ENCODE results near the gene RNF26. TPM values are rescaled to one million over a fixed set of nuclear protein-coding genes. Genes with fewer than 3 reads are reported as not detected.

RNF26 gene
- total RNA-seq, 2 experiments from 2014 or later: 38.3 to 38.8 TPM

DNA sequence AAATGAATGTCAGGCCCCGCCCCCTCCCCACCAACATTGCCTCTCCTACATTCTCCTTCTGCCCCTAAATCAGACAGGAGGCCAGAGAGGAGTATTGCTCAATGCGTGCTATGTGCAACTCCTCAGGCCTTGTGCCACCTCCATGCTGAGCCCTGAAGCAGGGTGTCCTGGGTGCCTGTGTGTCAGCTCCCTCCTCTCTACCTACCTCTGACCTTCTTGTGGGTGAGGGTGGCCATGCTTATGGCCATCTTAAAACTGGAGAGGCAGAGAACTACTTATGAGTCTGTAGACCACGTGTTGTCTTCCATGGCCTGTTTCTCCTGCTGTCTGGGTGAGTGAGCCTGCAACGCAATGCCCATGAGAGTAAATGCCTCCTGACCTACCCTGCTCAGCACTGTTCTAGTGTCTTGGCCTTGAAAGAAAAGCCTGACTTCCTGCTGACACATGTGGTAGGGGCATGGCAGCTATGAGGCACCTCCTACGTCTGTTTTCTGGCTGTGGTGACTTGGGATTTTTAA lies 27.9 kb upstream of the RNF26 start:
- peak overlapping the region; percentile 87 for H3K27ac Mint-ChIP-seq
- POLR2A ChIA-PET: no interaction called here
- H3K4me3 Mint-ChIP-seq: no peak overlapping the region
- peak; percentile 40 for DNase-seq
- no peaks in the 10 kb centered on the region for H3K27me3 Mint-ChIP-seq
- peaks cover 31% of the 10 kb centered on the region for H3K4me1 Mint-ChIP-seq
- CTCF ChIA-PET: interaction anchor here (1.9 to 8.9 kb wide), 2 partner anchors 9 to 15 kb away, joined by 5 to 80 read pairs; no protein-coding TSS in a partner anchor
- no peaks in the 10 kb centered on the region for H3K9me3 Mint-ChIP-seq
- peaks cover 28% of the 10 kb centered on the region for H3K36me3 Mint-ChIP-seq (ENCODE audit: low read depth)

DNA sequence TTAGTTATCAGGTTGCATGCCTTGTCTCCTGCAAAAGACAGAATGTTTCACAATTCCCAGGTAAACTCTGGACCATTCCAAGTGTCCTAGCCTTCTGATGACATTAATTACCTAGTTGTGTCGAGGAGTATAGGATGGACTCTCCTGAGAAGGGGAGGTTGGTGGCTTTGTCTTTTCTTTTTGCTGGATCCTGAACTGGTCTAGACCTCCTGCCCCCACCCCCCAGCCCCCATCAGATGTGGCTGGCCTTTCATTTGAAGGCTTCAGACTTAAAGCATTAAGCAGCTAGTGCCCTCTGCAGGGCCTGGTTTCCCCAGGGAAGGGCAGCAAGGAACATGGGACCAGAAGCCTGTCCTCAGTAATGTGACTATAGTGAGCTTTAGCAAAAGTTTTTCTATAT lies 27.1 kb upstream of the RNF26 start:
- Mint-ChIP-seq H3K27ac (peak overlapping the region; percentile 11), H3K36me3 (ENCODE audit: low read depth) (peaks cover 25% of the 10 kb centered on the region), H3K4me1 (peaks cover 31% of the 10 kb centered on the region), H3K4me3 (no peak overlapping the region), H3K9me3 (no peaks in the 10 kb centered on the region), H3K27me3 (no peaks in the 10 kb centered on the region)
- DNase-seq: no peak
- POLR2A ChIA-PET: no interaction called here
- CTCF ChIA-PET: interaction anchor here (0.6 to 8.9 kb wide), 2 partner anchors 8 to 14 kb away, joined by 3 to 80 read pairs; no protein-coding TSS in a partner anchor

- ChIA-PET CTCF (interaction anchor here (0.5 to 8.9 kb wide), 6 partner anchors 7 to 1344 kb away, joined by 3 to 80 read pairs (median 4); no protein-coding TSS in a partner anchor), POLR2A (no interaction called here)
- Mint-ChIP-seq H3K4me1 (peaks cover 31% of the 10 kb centered on the region), H3K4me3 (no peak overlapping the region), H3K9me3 (no peaks in the 10 kb centered on the region), H3K27ac (no peak overlapping the region), H3K27me3 (no peaks in the 10 kb centered on the region), H3K36me3 (ENCODE audit: low read depth) (peaks cover 21% of the 10 kb centered on the region)
- DNase-seq: no peak
Observed at GRCh38 chr11:119307974-119308373, 26.4 kb upstream of the RNF26 start.

DNA sequence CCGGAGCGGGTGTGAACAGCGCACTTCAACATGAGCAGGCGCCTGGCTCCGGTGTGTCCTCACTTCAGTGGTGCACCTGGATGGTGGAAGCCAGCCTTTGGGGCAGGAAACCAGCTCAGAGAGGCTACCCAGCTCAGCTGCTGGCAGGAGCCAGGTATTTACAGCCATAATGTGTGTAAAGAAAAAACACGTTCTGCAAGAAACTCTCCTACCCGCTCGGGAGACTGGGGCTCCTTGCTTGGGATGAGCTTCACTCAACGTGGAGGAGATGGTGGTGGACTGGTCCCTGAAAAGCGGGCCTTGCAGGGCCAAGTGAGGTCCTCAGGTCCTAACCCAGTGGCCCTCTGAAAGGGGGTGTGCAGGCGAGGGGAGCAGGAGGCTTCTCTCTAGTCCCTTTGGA lies 24.9 kb upstream of the RNF26 start:
- H3K4me3 Mint-ChIP-seq: peak overlapping the region; percentile 15
- no peak overlapping the region for H3K27ac Mint-ChIP-seq
- peaks cover 4% of the 10 kb centered on the region for H3K27me3 Mint-ChIP-seq
- no peak for DNase-seq
- ChIA-PET CTCF (interaction anchor here (1.0 to 8.9 kb wide), 3 partner anchors 12 to 59 kb away, joined by 3 to 80 read pairs (median 6); no protein-coding TSS in a partner anchor), POLR2A (no interaction called here)
- peaks cover 30% of the 10 kb centered on the region for H3K4me1 Mint-ChIP-seq
- no peaks in the 10 kb centered on the region for H3K9me3 Mint-ChIP-seq
- H3K36me3 Mint-ChIP-seq (ENCODE audit: low read depth): peaks cover 10% of the 10 kb centered on the region

DNA sequence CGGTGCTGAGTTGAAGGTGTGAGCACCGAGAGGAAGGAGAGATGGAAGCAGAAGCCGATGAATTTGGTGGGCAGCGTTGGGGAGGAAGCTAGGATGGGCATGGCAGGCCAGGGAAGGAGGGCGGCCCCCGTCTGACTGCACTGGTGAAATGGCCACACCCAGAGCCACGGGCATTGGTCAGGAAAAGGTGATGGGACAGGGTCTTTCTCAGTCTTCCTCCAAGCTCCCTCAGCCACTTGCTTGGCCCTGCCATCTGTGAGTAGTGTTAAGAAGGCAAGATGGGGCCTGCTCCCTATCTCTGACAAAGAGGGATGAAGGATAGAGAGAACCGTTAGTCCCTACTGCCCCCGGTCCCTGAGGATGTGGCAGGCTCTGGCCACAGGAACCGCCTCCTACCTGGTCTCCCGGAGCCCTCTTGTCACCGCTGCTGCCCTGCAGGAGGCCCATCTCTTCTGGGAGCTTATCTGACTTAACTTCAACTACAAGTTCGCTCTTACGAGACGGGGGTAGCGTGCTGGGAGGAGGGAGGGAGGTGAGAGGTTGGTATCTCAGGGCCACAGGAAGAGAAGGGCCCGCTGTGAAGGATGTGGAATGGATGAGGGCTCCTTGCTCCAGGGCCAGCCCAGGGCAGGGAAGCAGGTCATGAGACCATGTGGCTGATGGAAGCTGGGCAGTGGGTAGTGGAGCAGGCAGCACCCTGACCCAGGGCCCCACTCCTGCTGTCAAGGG lies 24.2 kb upstream of the RNF26 start:
- Mint-ChIP-seq H3K9me3 (no peaks in the 10 kb centered on the region), H3K27ac (no peak overlapping the region), H3K4me3 (peak overlapping the region; percentile 15), H3K36me3 (ENCODE audit: low read depth) (peaks cover 7% of the 10 kb centered on the region), H3K27me3 (peaks cover 6% of the 10 kb centered on the region), H3K4me1 (peaks cover 29% of the 10 kb centered on the region)
- ChIA-PET POLR2A (no interaction called here), CTCF (interaction anchor here (8.9 kb wide), 1 partner anchor 11 kb away, joined by 80 read pairs; no protein-coding TSS in a partner anchor)
- DNase-seq: no peak

GRCh38 chr11:119310682-119311052 lies 23.7 kb upstream of the RNF26 start:
- peaks cover 29% of the 10 kb centered on the region for H3K4me1 Mint-ChIP-seq
- peaks cover 4% of the 10 kb centered on the region for H3K36me3 Mint-ChIP-seq (ENCODE audit: low read depth)
- POLR2A ChIA-PET: no interaction called here
- H3K4me3 Mint-ChIP-seq: no peak overlapping the region
- CTCF ChIA-PET: interaction anchor here (8.9 kb wide), 1 partner anchor 11 kb away, joined by 80 read pairs; no protein-coding TSS in a partner anchor
- peaks cover 11% of the 10 kb centered on the region for H3K27me3 Mint-ChIP-seq
- no peak overlapping the region for H3K27ac Mint-ChIP-seq
- DNase-seq: no peak
- no peaks in the 10 kb centered on the region for H3K9me3 Mint-ChIP-seq

- peaks cover 40% of the 10 kb centered on the region for H3K27me3 Mint-ChIP-seq
- H3K27ac Mint-ChIP-seq: no peak overlapping the region
- H3K4me3 Mint-ChIP-seq: no peak overlapping the region
- H3K4me1 Mint-ChIP-seq: peaks cover 28% of the 10 kb centered on the region
- H3K36me3 Mint-ChIP-seq (ENCODE audit: low read depth): no peaks in the 10 kb centered on the region
- CTCF ChIA-PET: interaction anchor here (1.1 to 3.2 kb wide), 5 partner anchors 9 to 62 kb away, joined by 3 to 15 read pairs (median 5); no protein-coding TSS in a partner anchor
- DNase-seq: no peak
- no peaks in the 10 kb centered on the region for H3K9me3 Mint-ChIP-seq
- POLR2A ChIA-PET: no interaction called here
Observed at GRCh38 chr11:119314726-119315125, 19.6 kb upstream of the RNF26 start.

- Mint-ChIP-seq H3K27ac (no peak overlapping the region), H3K4me1 (peaks cover 31% of the 10 kb centered on the region), H3K27me3 (peaks cover 43% of the 10 kb centered on the region), H3K36me3 (ENCODE audit: low read depth) (no peaks in the 10 kb centered on the region), H3K4me3 (peak overlapping the region; percentile 47), H3K9me3 (no peaks in the 10 kb centered on the region)
- ChIA-PET CTCF (interaction anchor here (0.5 to 3.2 kb wide), 6 partner anchors 8 to 61 kb away, joined by 3 to 15 read pairs (median 5); no protein-coding TSS in a partner anchor), POLR2A (no interaction called here)
- peak; percentile 51 for DNase-seq
Observed at GRCh38 chr11:119315131-119316015, 19.0 kb upstream of the RNF26 start.

- Mint-ChIP-seq H3K4me1 (peaks cover 31% of the 10 kb centered on the region), H3K9me3 (no peaks in the 10 kb centered on the region), H3K27ac (no peak overlapping the region), H3K36me3 (ENCODE audit: low read depth) (no peaks in the 10 kb centered on the region), H3K4me3 (peak overlapping the region; percentile 48), H3K27me3 (peaks cover 43% of the 10 kb centered on the region)
- POLR2A ChIA-PET: no interaction called here
- CTCF ChIA-PET: interaction anchor here (1.1 to 3.2 kb wide), 6 partner anchors 8 to 85 kb away, joined by 3 to 15 read pairs (median 5); no protein-coding TSS in a partner anchor
- DNase-seq: no peak
Observed at GRCh38 chr11:119316016-119316728, 18.2 kb upstream of the RNF26 start.

DNA sequence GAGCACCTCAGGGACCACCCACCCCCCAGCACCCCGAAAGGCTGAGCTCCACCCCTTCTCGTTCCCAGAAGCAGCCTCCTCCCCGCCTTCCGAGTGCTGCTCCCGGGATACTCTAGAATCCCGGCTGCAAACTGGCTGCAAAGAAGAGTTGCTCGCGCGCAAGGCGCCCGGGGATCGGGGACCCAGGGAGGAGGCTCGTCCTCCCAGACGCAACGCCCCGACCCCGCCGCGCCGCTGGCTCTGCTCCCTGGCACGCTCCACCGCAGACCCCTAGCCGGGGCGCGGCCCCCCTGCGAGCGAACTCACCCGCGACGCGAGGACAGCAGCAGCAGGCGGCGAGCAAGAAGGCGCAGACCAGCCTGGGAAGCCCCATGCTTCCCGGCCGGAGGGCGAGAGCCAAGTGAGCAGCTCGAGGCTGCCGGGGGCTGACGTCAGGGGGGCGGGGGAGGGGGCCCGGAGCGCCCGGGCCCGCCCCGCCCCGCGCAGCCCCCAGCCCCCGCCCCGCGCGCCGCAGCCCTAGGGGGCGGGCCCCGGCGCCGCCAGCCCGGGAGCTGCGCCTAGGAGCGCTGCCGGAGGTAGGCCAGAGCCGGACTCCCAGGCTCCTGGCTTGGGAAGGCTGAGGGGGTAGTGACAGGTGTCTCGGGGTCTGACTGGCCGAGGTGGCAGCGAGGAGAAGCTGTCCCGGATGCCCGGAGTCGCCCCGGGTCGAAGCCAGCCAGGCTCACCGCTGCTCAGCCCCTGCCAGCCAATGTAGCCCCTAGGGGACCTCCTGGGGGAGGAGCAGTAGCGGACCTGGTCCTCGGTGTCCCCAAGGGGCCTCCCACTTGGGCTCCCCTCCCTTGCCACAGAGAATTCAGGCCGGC lies 17.4 kb upstream of the RNF26 start, which contains the start of gene MCAM:
Gene MCAM, minus strand, starts transcription at position 402 of the 863 bp plus-strand sequence. Its CDS starts 29 bp downstream, at position 373.
- POLR2A ChIA-PET: no interaction called here
- Mint-ChIP-seq H3K4me3 (peak within 1 kb of the TSS; percentile 48), H3K4me1 (peaks cover 39% of the 10 kb centered on the region), H3K27ac (no peak within 1 kb of the TSS), H3K27me3 (peaks cover 43% of the 10 kb centered on the region), H3K9me3 (no peaks in the 10 kb centered on the region), H3K36me3 (ENCODE audit: low read depth) (no peaks in the 10 kb centered on the region)
- DNase-seq: no peak
- CTCF ChIA-PET: interaction anchor here (0.9 to 8.3 kb wide), 5 partner anchors 9 to 148 kb away, joined by 3 to 80 read pairs (median 5); partner anchors contain the start of gene CBL

DNA sequence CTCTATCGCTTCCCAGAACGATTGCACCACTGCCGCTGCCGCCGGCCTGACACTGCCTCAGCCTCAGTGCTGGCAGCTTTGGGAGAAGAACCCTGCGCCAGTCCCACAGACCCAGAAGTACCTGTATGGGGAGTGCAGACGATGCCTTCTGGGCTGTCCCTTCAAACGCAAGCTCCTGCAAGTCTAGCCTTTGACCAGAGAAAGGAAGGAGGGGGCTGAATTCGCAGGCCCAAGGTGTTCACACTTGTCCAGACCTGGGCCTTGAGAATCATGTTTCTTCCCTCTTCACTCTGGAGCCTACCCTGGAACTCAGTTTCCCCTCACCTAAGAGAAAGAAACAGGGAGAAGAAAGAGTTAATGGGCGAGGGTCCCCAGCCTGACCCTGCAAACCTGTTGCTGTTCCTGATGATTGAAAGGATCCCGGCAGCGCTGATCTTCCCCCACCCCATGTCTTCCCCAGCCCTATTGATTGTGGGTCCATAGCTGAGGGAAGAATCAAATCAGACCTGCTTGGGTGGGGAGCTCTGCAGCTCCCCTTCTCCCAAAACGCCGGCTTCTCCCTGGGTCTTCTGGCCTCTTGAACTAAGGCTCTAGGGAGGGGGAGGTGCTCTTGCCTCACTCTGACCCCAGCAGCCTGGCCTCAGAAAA lies 16.6 kb upstream of the RNF26 start:
- H3K4me1 Mint-ChIP-seq: peaks cover 45% of the 10 kb centered on the region
- no peaks in the 10 kb centered on the region for H3K9me3 Mint-ChIP-seq
- H3K36me3 Mint-ChIP-seq (ENCODE audit: low read depth): no peaks in the 10 kb centered on the region

More for the DNA sequence above, 16.6 kb upstream of the RNF26 start:
- Mint-ChIP-seq H3K4me3 (no peak overlapping the region), H3K27me3 (peaks cover 43% of the 10 kb centered on the region), H3K27ac (no peak overlapping the region)
- POLR2A ChIA-PET: no interaction called here
- DNase-seq: no peak
- CTCF ChIA-PET: interaction anchor here (0.9 to 8.3 kb wide), 5 partner anchors 10 to 149 kb away, joined by 3 to 80 read pairs (median 5); partner anchors contain the start of gene CBL
